HG02938 (cell line): Measurements from ENCODE around the gene RBFOX1.

Experiments used
- ATAC-seq: cut with Tn5 transposase; IDR thresholded peaks from one replicate; pipeline ENCODE4 v1.9.1; 2021; ENCODE audit warnings: mild to moderate bottlenecking, moderate library complexity; ENCODE audit not compliant: unreplicated experiment

The RBFOX1 gene

DNA sequence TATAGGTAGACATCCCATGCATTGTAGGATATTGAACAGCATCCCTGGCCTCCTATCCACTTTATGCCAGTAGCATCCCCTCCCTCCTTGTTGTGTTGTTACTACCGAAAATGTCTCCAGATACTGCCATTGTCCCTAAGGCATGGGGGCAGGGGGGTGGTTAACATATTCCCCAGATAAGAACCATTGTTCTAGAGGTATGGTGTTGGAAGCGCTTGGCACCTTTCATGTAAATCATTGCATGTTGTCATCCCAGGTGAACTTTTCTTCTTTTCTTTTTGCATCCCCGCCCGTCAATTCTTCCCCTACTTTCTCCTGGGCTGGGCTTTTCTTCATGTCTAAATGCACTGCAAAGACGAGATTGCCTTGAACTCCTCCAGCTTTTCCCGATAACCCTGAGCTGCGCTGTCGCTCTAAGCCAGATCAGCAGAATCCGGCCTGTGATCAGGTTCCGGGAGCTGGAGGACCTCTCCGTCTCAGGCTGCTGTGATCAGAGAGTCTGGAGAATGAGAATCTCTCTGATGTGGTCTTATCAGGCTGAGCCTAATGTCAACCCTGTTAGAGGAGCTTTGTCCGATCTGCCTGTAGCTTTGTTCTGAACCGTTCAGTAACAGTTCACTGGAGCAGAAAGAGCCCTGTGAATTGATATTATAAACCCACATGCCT, 76.2 kb downstream of the RBFOX1 start:
- ATAC-seq = no peak

DNA sequence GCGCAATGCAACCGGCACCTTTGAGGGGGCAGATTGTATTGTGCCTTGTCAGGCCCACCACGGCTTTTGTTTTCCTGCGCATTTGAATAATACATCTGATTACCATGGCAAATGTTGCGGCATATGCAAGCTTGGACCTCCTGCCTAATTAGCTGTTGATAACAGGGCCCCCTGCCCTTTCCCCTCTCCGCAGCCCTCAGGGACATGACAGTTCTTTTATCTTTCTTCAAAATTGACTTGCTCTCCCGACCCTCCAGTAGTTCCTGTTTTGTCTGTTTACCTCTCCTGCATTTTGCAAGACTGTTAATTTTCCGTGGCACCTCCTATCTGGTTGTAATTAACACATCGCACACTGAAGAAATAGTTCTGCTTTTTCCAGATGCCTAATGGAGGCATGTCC, 86.8 kb downstream of the RBFOX1 start:
- ATAC-seq = no peak

- no peak for ATAC-seq
Observed at GRCh38 chr16:7420079-7420478, 87.4 kb downstream of the RBFOX1 start.

GRCh38 chr16:7420843-7421242, 88.2 kb downstream of the RBFOX1 start:
- ATAC-seq = no peak

GRCh38 chr16:7421578-7421977, 88.9 kb downstream of the RBFOX1 start:
- ATAC-seq = no peak

DNA sequence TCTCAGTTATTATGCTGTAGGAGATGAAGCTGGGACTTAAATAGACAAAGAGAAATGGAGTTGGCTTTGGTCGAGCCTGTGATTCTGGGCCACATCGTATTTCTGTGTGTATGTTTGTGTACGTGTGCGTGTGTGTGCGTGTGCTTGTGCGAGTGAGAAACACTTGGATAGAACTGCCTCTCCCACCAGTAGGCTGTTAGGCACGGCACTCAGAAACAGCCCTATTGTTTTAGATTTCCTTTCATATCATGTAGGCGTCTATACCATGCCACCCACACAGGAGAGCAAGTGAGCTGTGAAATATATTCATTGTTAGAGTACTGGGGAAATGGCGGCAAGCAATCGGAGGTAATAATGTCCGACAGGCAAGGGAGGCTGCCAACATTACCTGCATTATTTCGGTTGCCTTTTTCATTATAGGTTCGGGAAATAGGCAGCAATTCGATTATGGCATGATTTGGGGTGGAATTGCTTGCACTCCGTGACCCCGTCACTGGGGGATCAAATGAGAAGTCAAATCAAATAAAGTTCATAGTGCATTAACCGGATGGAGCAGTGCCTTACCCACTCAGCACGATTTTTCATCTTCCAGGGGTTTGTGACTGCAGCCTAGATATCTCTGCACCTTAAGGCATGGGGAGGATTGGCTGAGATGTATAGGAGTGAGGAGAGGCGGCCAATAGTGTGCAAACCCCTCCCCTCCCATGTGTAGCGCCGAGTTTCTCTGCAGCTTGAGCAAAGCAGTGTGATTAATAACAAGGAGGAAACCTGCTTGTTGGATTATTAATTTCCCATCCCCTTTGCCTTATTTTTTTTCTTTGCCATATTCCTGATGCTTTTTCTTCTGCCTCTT, 89.6 kb downstream of the RBFOX1 start:
- no peak for ATAC-seq

DNA sequence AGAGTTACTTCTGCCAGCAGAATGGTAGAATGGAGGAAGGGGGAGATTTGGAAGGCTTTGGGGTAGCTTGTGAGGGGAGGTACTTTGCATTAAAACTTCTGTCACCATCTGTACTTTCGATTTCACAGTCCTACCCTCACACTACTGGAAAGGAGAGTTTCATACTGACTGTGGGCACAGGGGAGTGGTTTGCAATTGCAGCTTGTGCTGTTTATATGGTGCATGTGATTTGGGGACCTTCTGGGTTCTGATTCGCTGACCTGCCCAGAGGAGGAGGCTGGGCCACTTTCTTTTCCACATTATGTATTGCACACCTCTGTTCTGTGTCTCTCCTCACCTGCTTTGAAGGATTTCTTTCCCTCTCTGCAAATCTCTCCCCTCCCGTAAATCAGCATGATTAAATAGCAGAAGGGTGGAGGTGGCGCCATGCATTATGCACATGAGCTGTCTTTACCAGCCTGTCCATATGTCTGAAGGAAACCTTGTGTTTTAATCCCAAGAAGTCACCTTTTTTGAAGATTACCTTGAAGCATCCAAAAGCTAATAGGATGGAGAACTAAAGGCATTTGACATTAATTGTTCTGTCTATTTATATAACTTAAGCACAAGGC, 90.9 kb downstream of the RBFOX1 start:
- no peak for ATAC-seq

- ATAC-seq = no peak
Observed at GRCh38 chr16:7426161-7426560, 93.5 kb downstream of the RBFOX1 start.

DNA sequence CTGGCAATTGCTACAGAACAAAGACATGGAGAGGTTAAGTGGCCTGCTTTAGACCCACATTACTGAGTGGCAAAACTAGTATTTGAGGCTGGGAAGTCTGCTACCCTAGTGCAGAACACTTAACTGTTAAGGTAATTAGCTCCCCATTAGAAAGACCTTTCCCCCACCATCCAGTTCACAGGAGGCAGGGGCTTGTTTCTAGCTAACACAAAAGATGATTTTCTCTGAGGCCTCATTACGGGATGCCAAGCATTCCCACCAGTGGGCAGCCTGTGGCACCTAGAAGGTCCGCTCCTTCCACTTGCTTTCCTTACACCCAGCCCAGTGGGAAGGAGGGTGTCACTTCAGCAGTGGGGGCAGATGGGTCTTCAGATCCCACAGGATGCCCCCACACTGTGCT, 99.1 kb downstream of the RBFOX1 start:
- ATAC-seq = no peak

DNA sequence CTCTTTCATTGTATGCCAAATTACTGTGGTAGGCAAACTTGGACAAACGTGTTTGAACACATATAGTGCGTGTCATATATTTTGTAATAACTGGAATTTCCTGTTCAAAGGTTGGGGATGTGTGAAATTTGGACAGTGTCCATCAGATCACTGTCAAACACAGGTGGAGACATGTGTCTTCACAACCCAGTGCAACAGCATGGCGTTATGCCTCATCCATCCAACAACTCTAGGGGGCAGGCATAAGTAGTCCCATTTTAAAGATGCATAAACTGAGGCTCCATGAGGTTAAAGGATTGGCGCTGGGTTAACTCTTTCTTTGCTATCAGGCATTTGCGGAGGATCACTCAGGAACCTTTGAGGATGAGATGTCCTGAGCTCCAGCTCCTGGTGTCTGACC, 103.7 kb downstream of the RBFOX1 start:
- no peak for ATAC-seq

DNA sequence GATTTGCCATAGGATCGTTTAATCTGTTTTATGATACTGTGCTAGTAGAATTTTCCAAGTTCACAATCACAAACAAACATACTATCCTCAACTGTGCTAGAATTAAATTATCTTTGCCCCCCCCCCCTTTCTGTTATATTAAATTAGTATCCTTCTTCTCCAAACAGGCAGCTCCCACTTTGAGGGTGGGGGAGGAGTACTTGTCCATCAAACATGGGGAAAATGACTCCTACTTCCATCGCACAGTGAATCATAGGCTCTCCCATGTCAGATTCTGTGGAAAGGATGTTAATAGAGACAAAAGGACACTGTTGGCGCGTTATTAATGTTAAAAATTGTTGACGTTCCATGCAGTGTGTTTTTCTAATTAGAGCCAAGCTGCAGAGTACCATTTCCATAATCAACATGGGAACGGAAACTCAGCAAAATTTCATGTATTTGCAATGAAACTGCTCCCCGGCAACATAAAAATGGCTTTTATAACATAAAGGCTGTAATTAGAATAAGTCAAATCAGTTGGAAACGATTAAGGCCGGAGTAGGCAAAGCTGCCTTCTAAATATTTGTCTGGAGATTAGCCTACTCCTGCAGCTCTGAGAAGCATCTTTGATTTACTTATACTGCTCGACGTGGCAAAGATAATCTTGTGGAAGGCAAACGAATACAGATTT, 104.6 kb downstream of the RBFOX1 start:
- ATAC-seq = no peak

- ATAC-seq = no peak
Observed at GRCh38 chr16:7437843-7438242, 105.2 kb downstream of the RBFOX1 start.

GRCh38 chr16:7438601-7439000, 106.0 kb downstream of the RBFOX1 start:
- no peak for ATAC-seq

DNA sequence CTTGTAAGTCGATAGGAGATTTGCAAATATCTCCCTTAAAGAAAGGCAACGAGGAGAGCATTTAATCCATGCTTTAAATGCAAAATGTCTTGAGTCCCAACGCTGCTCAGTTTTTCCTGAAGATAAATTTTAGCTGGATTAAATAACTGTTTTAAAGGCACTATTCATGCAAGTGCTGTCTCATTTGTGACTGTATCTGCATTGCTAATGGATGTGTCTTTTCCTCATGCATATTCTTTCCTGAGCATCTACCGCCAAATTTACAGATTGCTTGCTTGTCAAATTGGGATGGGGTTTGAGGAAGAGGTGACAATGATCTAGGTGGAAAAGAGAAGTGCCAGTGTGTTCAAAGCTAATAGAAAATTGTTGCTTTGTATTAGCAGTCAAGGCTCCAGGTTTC, 106.9 kb downstream of the RBFOX1 start:
- ATAC-seq = no peak

DNA sequence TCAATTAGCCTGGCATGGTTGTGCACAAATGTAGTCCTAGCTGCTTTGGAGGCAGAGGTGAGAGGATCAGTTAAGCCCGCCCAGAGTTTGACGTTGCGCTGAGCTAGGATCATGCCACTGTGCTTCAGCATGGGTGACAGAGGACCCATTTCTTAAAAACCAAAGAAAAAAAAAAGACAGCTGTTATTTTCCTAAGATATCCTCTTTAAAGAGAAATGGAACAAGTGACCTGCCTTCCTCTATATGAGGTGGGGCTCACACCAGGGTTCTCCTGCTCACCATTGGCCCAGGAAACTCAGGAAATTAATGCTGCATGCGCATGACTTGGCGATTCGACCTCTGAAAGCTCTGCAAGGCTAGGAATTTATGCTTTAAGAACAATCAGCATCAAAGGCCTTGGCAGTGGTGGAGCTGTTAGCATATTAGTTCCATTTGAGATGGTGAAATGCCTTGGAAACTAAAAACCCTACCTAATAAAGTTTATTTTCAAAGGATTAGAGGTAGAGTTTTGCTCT, 108.3 kb downstream of the RBFOX1 start:
- ATAC-seq = no peak

DNA sequence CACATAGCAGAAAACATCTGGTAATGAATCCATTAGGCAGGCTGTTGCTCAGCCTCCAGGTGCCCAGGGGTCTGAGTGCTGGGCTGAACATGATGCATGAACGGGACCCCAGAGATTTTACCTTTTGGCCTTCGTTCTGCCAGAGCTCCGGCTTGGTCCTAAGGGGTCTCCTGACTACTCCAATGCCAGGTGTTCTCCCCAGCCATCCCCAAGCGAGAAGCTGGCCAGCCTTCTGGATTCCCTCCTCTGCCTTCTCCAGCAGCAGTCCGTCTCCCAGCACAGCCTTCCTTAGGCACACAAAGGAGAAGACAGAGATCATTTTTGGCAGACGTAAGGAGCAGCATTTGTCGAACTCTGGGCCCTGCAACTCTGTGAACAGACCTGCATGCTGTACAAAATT, 109.4 kb downstream of the RBFOX1 start:
- no peak for ATAC-seq

- no peak for ATAC-seq
Observed at GRCh38 chr16:7443142-7443541, 110.5 kb downstream of the RBFOX1 start.

- no peak for ATAC-seq
Observed at GRCh38 chr16:7443648-7444365, 111.2 kb downstream of the RBFOX1 start.

GRCh38 chr16:7449306-7449705, 116.7 kb downstream of the RBFOX1 start:
- ATAC-seq = no peak

- ATAC-seq = no peak
Observed at GRCh38 chr16:7449808-7450207, 117.2 kb downstream of the RBFOX1 start.

DNA sequence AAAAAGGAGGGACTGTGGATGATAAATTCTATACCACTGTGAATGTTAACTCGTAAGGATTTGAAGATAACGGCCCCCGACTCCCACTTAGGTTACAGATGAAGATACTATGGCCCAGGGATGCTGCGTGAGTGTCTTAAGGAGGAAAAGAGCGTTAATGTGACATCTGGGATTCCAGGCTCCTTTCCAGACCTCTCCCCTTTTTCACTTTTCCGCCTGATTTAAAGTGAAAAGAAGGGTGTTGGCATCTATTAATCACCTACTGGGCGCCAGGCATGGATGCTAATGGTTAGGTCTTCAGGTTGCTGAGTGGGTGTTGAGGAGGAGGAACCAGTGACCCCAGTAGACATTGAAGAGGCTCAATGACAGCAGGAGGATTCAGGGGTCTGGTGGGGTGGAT, 117.8 kb downstream of the RBFOX1 start:
- no peak for ATAC-seq
